Activated T-helper 1 cell treated with anti-CD3 and anti-CD28 coated beads, Interleukin-2, amount 50 U/mL, for 16 hours (primary cell): ENCODE results near the gene TBRG4.

ENCODE experiments used
- DNase-seq, 2 donors: peaks; one replicate each; pipeline ENCODE4 v3.0.0-alpha.2; 2020; ENCODE audit warnings: low read depth in 1 of 2, low spot score in 1 of 2

The TBRG4 gene

DNA sequence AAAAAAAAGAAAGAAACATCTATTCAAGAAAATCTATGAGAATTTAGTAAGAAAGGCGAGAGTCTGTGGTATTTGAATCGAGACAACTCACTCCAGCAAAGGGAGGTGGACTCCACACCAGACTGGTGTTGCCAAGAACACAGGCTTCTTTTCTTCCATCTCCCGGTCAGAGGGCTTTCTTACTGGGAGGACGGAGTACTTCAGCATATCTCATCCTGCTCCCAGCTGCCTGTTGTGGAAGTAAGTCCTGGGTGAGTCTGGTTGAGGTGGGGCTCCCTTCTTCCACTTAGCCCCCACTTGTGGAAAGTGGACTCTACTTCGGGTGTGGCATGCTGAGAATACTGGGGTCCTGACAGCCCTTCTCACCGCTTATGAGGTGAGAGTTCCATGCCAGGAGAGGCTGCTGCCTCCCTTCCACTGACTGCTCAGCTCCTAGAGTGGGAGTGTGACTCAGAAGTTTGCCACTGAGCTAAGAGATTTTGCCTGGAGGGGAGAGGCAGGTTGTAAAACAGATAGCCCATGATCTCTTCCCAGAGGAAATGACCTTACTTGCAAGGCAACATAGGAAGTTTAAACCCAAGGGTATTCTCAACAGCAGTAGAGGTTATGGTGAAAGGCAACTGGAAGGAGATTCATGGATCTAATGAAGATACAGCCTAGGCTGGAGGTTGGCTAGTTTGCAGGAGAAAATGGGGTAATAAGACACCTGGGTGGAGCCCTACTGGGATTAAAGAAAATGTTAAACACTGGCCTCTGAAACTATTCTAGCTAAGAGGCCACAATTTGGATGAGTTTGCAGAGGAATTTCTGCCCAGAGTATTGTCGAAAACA lies 19.2 kb downstream of the TBRG4 start:
- DNase-seq = no peak

GRCh38 chr7:45089341-45089891 lies 22.1 kb downstream of the TBRG4 start:
- no peak for DNase-seq

DNA sequence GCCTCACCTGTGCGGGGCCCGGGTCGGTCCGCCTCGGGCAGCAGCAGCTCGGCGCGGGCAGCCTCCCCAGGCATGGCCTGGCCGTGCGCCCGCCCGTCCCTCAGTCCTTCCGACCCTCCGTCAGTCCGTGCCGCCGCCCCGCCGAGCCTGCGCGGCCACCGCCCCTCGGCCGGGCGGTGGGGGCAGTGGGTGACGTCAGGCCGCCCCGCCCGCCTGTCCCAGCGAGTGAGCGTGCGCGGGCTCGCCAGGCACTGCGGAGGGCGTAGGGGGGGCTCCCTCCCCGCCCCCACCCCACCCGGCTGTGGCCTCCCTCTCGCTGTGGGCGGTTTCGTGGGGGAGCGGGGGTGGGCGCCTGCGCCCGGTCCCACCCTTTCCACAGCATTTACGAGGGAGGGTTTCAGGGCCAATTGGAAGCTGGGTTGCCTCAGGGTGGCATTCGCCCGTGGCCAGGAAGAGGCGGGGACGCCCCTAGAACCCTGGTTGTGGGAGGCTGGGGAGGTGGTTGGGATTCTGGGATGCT lies 22.6 kb downstream of the TBRG4 start, which contains the start of gene NACAD:
Gene NACAD (minus strand): TSS at position 149 of the 520 bp plus-strand sequence. CDS start 75 bp downstream, at position 74.
- DNase-seq = no peak

- DNase-seq = no peak
Observed at GRCh38 chr7:45088146-45088701, 23.3 kb downstream of the TBRG4 start.

GRCh38 chr7:45087301-45088145 lies 24.0 kb downstream of the TBRG4 start:
- no peak for DNase-seq

GRCh38 chr7:45086331-45087065 lies 25.0 kb downstream of the TBRG4 start:
- DNase-seq = no peak

GRCh38 chr7:45085619-45086200 lies 25.8 kb downstream of the TBRG4 start:
- no peak for DNase-seq

DNA sequence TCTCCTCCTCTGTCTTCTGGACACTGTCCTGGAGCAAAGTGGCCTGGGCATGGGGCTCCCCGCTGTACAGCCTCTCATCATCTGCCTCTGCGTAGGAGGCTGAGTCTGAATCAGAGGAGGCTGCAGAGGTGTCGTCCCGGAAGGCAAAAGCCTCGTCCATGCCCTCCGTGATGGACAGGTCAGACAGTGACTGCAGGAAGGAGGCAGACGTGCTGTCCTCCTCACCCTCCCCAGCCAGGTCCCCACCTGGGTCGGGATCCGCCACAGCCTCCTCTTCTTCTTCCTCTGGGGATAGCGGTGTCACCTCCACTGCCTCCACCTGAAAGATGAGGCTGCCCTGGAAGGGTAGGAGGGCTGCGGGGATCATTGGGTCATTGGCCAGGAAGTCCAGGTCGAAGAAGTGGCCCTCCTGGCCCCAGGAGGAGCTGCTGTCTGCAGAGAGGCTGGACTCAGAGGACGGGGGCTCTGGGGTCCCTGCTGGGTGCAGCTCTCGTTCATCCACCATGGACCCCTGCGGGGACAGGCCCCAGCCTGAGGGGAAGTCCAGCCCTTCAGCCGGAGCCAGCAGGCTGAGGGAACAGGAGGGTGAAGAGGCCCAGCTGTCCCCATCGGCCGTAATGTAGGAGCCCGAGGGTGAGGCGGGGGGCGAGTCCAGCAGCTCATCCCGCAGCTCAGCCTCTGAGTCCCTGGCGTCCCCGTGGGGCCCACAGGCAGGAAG lies 26.4 kb downstream of the TBRG4 start:
- DNase-seq = no peak

GRCh38 chr7:45084336-45084735 lies 27.2 kb downstream of the TBRG4 start:
- no peak for DNase-seq

DNA sequence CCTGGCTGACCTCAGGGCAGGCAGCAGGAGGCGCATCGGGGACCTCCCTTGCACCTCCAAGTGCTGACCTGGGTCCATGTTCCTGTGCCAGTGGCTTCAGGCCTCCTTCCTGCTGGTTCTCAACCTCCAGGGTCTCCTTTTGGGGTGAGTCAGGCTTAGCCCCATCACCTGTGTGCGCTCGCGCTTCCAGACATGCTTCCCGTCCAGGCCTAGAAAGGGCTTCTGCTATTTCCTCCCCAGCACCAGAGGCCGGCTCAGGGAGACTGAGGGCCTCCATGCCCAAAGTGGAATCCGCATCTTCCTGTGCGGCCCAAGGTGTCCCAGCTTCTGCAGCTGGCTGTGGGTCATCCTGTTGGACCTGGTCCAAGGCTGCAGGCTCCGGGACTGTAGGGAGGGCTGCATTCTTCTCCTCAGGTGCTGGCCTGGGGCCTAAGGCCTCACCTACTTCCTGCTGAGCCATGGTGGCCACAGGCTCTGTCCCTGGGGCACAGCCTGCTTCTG lies 28.6 kb downstream of the TBRG4 start:
- no peak for DNase-seq

GRCh38 chr7:45082031-45082830 lies 29.3 kb downstream of the TBRG4 start:
- no peak for DNase-seq

GRCh38 chr7:45081670-45081974 lies 29.9 kb downstream of the TBRG4 start:
- no peak for DNase-seq

DNA sequence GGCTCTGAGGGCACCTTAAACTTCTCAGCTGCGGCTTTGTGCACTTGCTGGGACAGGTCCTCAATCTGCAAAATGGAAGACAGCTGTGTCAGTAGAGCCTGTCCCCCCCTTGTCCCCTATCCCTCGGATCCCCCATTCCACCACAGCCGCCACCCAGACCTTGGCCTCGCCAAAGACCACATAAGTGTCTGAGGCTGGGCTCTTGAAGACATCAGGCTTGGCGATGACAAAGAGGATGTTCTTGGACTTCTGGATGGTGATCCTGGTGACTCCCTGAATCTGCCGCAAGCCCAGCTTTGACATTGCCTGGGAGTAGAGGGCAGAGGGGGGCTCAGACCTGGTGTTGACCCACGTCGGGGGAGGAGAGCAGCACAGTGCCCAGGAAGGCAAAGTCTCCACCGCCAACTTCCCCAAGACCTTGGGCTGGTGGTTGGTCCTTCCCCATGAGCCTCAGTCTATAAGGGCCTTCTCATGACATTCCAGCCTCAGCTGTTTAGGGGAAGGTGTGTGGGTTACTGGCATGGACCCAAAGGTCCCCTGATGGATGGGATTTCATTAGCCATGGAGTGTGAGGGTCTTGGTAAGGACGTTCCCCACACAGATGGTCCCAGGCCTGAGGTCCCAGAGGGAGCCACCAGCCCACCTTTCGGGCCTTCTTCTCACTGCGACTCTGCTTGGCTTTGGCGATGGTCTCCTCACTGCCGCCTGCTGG lies 30.4 kb downstream of the TBRG4 start:
- DNase-seq = no peak

GRCh38 chr7:45080265-45080957 lies 31.1 kb downstream of the TBRG4 start:
- DNase-seq = no peak

GRCh38 chr7:45078125-45078681 lies 33.3 kb downstream of the TBRG4 start:
- no peak for DNase-seq

GRCh38 chr7:45077579-45077978 lies 33.9 kb downstream of the TBRG4 start:
- DNase-seq = no peak

GRCh38 chr7:45076946-45077345 lies 34.6 kb downstream of the TBRG4 start:
- no peak for DNase-seq
